A172 (cell line): ENCODE results near the gene CORO6. TPM values are rescaled to one million over a fixed set of nuclear protein-coding genes. Genes with fewer than 3 reads are reported as not detected.
A peak's percentile ranks its signal among the peaks of the same experiment; 100 is the strongest.

Source experiments
- DNase-seq: peaks from one replicate; pipeline ENCODE4 v3.0.0-alpha.2; 2015; ENCODE audit warnings: low spot score
- total RNA-seq: library from RNA; depleted of rRNA; stranded (reverse); fragments of >200 nt; shearing (Covaris generic); gene quantifications from 2 replicates; pipeline ENCODE4 v1.2.3, GENCODE V29; 2014

Gene CORO6
- total RNA-seq, 1 experiment from 2014 or later = 14.8 TPM

DNA sequence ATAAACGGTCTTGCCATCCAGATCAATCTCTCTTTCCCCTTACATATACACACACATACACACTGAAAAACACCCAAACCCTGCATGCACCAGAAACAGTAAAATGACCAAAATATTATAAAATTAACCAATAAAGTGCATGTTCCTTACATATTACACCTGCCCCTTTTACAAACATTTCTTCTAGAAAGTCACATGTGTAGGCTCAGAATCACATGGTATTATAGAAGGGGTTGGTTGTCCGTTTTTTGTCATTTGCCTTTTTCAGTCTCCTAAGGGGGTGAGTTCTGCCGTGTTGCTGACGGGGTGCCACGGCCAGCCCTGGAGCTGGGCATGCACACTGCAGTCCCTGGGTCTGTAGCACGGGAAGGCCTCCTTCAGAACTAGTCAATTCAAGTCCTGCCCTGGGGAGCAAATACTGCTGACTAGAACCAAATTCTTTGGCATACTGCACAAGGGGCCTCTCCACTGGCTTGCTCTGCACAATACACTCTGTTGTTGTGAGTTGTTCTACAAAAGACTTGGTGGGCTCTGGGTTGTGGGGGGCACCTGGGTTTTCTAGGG lies 8.0 kb upstream of the CORO6 start:
- DNase-seq = no peak

DNA sequence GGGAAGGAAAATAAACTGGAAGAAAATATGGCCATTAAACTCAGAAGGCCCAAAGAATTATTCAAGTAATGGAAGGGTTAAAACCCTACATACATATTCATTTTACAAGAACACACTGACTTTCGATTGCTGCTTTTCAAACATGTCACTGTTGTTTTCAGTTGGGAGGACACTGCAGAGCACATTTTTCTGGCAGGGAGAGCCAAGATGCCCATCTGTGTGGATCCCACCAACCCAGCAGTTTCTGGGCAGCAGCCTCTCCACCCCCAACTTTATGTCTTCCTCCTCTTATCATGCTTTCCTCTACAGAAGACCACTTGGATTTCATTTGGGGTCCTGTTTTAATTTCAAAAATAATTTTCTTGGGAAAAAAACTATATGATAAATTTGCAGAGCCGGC lies 7.1 kb upstream of the CORO6 start:
- no peak for DNase-seq

DNA sequence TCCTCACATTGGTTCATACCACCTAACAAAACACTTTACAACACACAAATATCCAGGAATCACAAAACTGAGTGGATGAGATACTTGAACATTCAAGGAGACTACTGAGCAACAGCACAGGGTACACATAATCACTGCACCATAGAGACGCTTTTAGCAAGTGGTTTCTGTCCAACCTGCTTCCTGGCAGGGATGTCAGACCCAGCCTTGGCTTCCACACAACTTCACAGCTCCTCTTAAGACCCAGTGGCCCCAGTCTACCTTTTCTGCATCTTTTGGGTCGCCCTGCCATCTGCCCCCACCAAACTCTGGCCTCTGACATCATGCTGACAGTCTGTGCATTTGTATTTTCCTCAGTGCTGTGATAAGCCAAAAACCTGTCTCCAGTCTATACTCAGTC lies 5.9 kb upstream of the CORO6 start:
- no peak for DNase-seq

DNA sequence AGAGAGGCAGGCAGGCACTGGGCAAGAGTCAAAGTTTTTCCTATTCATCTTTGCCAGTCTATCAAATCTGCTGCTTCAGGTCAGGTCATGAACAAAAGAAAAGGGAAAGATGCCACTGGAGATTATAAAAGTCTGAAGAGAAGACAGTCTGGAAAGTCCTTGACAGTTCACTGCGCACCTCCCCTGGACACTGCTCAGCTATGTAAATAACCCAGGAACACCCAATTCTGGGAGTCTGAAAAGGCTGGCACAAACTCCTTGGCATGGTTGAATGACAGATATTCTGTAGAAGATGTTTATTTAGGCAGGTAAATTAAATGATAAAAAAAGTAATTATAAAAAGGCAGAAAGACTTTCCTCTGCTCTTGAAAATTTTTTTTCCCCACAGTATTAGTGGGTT lies 5.2 kb upstream of the CORO6 start:
- no peak for DNase-seq

DNA sequence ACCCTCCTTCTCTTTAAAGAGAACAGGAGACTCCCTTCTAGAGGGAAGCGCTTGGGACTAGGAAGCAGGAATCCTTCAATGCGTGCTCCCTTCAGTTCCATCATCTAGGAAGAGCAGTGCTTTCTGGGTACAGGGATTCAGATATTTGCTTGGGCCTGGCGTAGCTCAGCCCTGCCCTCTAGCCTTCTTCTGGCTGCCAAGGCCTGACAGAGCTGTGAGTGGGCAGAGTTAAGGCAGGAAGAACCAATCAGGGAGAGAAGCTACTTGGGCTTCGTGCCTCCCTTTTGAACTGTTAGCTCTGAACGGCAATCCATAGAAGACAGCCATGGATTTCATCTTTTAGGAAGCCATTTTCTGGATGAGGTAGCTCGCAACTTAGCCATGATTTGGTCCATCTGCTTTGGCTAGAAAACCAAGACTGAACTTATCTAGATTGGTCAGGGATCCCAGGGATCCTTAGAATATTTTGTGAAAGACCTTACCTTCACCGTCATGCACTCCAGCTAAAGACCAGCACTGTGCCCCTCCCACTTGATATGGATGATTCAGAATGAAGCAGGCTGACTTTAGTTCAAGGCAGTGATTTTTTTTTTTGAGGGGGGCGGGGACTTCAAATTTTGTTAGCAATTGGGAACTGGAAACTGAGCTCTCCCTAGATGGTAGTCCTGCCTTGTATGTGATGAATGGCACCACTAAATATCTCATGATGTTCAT lies 2.5 kb upstream of the CORO6 start:
- DNase-seq = peak; percentile 85

DNA sequence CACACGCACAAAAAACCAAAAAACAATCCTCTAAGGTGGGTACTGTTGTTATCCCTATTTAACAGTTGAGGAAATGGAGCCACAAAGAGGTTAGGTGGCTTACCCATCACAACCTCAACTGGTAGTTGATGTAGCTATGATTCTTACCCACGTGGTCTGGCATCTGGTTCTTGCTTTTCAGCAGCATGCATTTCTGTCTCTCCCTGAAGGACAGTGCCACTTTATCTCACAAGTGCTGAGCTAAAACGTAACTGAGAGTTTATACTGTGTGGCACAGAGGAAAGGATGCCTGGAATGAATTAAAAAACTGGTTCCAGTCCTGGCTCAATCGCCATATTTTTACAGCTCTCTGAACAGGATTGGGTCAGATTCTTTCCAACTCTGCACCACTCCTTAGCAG lies 1.9 kb upstream of the CORO6 start:
- DNase-seq = no peak

DNA sequence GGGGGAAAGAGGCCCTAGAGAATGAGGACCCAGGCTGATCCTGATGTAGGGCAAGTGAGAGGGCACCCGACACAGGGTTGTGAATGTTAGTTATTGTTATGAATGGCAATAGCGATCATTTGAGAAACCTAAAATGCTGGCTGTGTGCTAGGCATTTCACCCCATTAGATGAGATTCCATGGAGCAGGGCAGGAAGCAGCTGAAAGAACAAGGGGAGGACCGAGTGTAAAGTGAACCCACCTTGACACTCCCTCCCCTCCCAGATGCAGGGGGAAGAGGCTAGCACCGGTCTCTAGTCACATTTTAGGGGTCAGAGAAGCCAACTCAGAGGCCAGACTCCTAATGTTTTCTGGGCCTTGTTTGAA lies 553 bp upstream of the CORO6 start:
- no peak for DNase-seq

DNA sequence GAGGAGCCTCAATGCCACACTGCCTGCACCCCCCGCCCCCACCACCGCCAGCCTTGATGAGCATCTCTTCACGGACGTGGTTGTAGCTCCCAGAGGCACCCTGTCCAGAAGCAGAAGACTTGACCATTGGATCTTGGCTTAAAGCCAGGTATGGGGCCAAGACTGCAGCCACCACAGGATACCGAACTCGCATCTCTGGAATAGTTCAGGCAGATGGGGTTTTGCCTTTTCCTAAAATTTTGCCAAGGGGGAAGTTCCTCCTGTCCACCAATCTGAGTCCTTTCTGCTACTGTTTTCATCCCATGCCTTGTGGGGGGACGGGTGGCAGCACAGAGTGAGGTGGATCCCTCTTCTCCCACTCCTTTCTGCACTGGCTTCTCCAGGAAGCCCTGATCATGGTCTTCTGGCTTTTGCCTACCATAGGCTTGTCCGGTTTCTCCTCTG lies 939 bp downstream of the CORO6 start:
- DNase-seq = no peak

DNA sequence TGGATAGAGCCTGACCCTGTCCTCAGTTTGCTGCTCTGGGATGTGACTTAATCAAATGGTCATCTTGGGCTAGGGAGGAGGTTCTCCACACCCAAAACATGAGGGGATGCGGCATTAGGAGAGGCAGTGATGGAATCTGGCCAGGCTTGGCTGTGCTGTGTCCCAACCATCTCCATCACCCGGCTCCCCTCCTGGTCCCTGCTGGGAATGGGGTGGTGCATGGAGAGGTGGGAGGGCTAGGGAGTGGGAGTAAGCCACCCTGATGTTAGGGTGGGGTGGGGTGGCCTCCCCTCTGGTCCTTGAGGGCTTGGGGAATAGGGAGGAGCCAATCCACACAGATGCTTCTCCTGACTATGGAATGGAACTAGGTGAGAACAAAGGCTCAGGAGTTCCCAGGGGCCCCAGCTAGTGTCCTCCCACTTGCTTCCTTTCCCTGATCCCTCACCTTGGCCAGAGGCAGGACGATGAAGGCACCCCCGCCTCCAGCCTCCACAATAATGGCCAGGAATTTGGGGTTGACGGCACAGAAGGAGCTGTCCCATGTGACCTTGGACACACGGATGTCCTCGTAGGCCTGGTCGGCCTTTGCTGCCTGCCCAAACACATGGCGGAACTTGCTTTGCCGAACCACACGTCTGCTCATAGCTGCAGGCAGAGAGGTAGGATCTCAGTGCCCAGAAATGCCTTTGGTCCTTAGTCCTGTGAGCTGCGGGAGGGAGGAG lies 1.8 kb downstream of the CORO6 start:
- DNase-seq = no peak

DNA sequence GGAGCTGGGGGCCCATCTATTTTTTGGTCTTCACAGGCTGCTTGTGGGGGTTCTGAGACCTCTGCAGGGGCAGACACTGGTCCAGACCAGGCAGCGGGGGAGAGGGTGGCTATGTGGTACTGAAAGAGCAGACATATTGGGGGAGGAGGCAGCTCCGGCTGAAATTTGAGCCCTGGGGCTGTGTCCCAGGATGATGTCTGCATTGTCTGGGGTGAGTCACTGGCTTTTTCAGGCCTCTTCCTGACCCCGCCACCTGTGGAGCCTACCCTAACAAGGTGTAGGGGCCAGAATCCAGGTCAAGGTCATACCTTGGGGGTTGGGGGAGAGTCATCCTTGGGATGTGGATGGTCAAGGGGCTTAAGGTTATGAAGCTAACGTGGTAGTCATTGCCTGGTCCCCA lies 2.4 kb downstream of the CORO6 start:
- DNase-seq = peak; percentile 75

DNA sequence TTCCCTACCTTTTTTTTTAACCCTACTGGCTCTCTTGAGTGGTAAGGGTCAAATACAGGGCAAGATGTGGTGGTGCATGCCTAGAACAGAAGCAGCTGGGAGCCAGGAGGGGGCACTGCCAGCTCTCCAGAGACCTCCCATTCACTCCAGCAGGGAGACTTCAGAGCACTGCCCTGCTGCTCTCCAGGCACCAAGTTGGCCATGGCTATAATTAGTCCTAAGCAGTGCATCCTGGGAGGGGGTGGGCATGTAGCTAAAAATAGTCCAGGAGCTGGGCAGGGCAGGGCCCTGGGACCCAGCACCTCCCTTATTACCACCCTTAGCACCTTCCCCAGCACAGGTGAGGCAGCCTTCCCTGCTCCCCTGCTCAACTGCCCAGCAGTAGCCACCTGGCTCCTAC lies 3.5 kb downstream of the CORO6 start:
- peak; percentile 63 for DNase-seq

DNA sequence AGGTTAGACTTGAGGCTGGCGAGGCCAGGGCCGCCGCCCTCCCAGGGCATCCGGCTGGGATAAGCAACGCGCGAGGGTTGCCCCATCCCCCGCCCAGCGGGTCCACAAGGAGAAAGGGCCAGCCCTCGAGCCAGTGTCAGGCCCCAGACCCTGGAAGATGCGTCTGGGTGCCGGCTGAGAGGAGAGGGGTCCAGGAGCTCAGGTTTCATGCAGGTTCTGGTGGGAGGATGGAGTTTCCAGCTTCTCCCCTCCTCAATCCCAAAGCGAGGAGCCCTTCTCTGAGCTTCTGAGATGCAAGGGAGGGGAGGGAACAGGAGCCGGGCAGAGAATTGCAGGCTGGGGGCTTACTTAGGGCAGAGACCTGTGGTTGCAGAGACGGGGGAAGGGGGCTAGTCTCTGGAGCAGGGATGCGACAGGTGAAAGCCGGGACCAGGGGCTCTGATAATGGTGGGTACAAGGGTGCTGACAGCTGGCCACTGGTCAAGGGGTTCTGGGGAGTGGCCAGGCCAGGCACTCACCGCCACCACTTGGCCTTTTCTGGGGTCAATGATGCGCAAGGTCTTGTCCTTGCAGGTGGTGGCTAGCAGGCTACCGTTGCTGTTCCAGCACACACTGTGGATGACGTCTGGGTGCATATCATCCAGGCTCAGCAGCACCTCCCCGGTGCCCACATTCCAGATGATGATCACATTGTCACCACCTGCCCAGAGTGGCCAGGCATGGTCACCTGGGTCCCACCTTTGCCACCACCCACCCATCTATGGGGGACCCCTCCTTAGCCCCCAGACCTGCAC lies 4.2 kb downstream of the CORO6 start:
- DNase-seq = no peak

DNA sequence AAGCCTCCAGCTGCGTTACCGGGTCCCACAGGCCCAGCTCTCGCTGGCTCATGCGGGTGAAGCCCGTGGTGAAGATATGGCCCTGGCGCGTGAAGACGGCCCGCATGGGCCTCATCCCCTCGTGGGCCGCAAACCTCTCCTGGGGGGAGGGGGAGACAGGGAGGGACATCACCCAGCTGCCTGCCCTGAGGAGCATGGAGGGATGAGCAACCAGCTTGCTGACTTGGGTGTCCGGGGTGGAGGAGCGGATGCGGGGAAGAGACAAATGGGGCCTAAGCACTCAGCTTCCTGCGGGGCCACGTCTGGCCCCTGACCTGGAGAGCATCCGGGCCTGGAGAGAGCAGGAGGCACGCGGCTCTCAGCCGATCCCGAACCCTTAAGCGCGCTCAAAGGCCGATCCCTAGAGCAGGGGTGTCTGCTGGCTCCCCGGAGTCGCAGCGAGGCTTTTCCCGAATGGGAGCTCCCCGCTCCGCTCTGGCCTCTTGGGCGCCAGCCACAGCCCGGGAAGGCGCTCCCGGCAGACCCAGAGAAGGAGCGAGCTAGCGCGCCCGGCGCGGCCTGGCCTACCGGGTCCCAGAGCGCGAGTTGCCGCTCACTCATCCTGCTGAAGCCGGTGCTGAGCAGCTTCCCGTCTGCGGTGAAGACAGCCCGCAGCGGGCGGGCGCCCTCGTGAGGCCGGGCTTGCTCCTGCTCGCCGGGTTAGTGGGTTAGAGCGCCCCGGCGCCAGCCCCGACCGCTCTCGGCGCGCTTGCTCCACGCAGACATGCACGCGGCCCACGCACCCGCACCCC lies 5.0 kb downstream of the CORO6 start:
- DNase-seq = no peak

DNA sequence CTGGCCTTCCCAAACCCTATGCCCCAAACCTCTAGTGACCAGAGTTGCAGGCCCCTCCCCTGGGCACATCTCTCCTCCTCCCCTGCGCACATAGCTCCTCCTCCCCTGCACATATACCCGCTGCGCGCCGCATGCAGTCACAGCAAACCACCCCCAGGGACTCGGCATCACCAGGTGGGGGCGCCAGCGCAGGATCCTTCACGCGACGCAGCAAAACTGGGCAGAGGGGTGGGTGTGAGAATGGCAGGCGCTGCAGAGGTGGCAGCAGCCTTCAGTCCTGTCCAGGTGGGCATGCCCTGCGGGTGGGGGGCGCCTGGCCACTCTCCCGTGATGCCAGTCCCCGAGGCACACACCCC lies 5.6 kb downstream of the CORO6 start:
- peak; percentile 10 for DNase-seq

DNA sequence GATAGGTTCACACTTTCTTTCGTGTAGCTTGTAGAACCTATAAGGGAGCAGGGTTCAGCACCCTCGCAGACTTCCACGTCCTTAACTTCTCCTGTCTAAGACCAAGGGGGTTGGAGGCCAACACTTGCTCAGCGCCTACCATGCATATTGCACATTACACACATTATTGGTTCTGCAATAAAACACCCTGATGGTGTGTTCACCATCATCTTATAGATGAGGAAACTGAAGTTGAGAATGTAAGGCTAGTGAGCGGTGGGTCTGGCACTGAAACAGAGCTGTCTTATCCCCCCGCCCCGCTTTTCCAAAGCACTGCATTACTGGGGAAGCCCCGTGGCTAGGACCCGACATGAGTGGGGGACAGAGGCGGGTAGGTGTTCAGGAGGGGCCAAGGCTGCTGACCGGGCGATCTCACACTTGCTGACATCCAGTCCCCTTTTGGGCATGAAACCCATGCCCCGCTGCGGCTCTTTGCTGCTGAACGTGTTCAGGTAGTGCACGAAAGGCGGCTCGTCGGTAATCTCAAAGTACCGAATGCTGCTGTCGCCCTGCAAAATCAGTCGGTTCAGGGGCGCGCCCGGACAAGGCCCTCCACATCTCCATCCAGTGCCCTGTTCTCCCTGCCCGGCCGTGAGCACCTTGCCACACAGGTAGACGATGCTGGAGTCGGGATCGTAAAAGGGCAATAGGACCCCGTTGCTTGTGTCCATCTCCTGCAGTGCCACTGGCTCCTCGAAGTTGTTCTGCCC lies 6.2 kb downstream of the CORO6 start:
- no peak for DNase-seq

DNA sequence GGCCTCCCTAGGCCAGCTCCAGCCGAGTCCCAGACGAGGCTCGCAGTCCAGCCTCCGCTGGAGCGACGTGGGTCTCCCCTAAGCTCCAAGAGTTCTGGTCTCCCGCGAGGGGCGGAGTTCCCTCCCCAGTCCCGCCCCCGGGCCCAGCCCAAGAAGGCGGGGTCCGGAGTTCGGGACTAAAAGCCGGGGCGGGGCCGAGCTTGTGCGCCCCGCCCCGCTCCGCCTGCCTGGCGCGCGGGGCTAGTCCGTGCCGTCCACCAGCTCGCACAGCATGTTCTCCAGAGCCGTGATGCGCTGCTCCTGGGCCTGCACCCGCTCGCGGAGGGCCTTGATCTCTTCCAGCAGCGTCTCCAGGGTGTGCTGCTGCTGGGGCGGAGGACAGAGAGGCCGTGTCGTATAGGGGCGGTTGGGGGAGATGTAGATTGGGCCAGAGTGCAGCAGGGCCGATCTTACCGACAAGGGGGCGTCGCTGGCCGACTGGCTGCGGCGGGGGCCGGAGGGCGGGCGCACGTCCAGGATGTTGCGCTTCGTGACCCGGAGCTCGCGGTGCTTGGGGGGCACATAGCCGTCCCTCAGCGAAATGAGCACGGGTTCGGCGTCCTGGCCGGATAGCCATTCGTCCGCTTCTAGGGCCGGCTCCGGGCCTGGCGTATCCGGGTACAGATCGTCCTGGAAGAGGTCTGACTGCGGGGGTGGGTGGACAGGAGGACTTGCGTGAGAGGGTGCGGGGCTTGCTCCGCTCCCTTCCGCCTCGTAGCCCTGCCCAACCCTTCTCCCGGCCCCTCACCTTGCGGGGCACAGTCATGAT lies 7.0 kb downstream of the CORO6 start:
- DNase-seq = no peak

DNA sequence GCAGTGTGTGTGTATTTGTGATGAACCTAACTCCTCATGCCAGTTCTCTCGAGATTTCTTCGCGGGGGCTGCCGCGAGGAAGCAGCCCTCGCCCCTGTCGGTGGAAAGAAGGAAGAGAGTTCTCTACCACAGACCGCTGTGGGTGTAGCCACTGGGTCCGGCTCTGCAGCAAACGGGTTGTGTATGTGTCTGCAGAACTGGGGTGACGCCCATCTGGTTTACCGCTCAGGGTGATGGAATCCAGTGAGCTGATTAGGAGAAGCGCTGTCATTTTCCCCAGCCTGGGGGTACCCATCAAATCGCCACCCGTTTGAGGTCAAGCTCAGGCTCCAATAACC lies 7.7 kb downstream of the CORO6 start:
- DNase-seq = no peak

DNA sequence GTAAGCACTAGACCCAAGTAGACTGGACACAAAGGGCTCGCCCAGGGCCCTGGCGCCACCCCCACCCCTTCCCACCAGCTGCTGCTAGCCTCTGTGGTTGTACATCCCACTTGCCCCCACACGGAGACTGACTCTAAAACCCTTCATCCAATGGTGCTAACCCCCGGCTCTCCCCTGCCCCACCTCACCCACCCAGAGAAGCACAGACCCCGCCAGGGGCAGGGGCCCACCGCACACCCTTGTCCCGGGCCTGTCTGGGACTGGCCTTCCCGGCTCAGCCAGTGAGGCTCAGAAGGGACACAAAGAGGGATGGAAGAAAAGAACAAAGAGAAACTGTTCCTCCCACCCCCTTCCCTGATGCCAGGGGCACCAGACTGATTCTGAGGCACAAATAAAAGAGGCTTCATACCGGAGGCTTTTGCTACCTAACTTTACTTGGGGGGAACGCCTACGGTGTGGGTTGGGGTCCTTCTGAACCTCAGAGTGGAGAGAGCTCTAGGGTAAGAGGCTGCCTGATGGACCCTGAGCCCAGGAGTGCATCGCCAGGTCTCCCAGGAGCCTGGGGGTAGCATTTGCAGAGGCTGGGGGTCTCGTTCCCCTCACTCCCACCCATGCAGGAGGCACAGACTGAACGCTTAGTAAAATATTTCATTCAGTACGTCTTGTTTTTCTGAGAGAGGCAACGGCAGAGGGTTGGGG lies 8.2 kb downstream of the CORO6 start:
- DNase-seq = no peak

DNA sequence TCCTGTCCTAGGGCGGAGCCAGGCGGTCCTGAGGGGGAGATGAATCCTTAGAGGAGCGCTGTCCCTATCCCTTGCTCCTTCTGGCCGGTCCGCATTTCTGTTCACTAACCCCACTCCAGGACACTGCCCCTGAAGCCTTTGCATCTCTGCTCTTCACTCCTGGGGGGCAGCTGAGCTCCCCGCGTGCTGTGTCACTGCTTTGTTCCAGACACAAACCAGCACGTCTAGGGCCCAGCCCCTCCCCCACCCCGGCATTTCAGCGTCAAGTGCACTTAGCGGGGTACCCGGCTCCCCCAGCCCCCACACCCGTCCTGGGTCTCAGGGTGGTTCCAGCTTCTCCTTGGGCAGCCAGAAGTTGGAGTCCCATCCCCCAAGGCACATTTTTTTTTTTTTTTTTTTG lies 8.9 kb downstream of the CORO6 start:
- DNase-seq = no peak

DNA sequence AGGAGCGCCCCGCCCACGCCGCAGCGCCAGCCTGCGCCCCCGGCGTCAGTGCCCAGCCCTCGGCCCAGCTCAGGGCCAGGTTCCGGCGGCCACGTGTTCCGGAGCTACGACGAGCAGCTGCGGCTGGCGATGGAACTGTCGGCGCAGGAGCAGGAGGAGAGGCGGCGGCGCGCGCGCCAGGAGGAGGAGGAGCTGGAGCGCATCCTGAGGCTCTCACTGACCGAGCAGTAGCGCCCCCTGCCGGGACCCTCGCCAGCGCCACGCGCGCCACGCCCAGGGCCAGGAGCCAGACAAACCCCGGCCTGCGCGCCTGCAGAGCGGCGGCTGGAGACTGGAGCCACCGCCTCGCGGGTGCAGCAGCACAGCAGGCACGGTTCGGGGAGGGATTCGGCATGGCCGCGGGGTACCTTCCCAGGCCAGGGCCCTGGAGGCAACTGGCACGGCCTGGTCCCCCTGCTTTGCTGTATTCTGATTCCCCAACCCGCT lies 9.3 kb downstream of the CORO6 start:
- no peak for DNase-seq
